GM19372 (cell line): ENCODE results near the gene TVP23A.

Experiments
- ATAC-seq: cut with Tn5 transposase; IDR thresholded peaks from one replicate; pipeline ENCODE4 v1.9.1; 2021; ENCODE audit warnings: mild to moderate bottlenecking, low read depth, moderate library complexity; ENCODE audit not compliant: unreplicated experiment

Gene TVP23A

DNA sequence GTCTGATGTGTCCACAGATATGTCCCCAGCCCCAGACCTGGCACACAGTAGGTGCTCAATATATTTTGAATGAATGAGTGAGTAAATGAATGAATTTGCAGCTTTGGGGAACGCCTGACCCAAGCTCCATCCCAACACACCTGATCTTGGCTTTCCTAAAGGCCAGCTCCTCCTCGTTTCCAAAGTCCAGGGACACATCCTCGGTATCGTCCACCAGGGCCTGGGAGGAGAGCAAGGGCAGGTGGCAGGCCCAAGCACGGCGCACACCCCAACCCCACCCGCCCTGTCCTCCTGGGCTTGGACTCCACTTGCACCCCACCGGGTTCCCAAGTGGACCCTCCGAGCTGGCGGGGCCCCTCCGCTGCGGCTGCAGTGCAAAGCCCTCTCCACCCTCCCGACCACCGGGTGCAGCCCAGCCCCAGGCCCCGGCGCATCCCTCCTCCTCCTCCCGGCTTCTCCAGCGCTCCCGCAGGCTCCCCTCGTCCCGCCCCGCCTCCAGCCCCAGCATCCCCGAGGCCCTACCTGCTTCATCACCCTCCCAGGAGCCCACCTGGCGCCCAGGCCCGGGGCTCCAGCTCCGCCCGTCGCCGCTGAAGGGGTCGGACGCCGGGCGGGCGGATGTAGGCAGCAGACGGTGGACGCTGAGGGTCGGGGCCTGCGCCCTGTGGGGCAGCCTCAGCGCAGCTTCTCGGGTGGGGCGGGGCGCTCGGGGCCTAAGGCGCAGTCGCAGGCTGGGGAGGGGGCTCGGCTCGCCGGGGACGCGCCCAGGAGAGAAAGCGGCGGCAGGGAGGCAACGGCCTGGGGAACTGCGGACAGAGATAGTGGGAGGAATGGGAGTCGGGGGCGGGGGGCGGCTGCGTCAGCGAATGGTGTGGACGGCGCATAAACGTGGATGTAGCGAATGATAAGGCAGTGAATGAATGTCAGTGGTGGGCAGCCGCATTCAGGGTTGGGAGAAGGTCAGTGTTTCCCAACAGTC lies at the start of gene TVP23A:
TVP23A (minus strand) TSS at position 832 of the 979 bp plus-strand sequence; CDS start at position 531, 301 bp downstream.
- ATAC-seq = no peak

DNA sequence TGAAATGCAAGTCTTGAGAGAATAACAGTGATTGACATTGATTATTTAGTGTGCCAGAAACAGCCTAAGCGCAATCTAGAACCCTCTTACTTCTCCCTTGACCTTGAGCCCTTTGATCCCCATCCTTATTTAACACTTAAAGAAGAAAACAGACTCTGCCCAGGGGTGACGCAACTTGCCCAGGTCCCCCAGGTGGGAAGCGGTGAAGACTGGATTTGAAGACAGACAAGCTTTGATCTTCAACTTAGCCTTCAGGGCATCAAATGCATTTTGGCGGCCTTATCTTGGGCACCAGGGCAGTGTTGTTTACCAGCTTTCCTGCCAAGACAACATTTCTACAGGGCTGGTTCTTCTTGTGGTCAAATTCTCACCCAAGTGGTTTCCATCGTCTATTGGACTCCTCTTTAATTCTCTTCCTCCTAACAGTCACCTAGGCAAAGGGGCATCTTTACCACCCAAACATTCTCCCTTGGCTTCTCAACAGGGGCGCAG lies 49.6 kb upstream of the TVP23A start:
- no peak for ATAC-seq

DNA sequence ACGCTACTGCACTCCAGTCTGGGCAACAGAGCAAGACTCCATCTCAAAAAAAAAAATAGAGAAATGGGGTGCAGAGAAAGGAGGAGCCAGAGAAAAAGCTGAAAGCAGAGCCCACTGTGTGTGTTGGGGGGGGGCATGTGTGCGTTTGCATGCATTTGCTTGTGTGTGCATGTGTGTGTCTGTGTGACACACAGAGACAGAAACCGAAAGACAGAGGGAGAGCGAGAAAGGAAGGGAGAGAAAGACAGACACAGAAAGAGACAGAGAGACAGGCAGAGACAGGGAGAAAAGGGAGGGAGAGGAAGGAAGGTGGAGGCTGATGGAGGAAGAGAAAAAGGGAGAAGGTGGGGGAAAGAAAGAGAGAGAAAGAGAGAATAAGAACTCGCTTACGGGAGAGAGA lies 48.6 kb upstream of the TVP23A start:
- no peak for ATAC-seq

DNA sequence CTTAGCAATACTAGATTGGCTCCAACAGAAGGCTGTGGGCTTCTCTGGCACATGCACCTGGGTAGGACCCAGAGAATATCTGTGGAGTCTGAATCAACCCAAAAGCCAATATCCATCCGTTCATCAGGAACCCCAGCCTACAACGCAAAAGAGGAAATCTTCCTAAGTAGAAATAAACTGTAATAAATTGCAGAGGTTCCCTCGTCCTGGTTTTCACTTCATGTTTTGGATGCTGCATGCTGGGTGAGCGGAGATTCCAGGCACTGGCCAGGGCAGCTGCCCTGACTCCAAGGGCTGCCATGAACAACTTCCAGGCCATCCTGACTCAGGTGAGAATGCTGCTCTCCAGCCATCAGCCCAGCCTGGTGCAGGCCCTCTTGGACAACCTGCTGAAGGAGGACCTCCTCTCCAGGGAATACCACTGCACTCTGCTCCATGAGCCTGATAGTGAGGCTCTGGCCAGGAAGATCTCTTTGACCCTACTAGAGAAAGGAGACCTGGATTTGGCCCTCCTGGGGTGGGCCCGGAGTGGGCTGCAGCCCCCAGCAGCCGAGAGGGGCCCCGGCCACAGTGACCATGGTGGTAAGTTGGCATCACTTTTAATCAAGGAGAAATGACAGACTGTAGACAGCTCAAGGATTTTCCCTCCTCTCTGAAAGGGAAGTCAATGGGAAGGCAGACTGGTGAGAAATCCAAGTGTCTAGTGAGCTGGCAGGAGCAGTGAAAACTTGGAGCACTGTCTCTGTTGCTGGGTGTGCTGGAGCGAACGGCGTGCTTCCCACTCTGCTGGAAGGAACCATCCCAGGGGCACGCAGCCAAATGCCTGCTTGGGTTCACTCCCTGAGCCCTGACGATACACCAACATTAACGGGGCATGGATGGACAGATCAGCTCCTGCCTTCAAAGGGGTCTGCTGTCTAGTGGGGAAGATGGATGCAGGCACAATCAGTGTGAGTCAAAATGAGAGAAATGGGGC lies 47.7 kb upstream of the TVP23A start:
- no peak for ATAC-seq

DNA sequence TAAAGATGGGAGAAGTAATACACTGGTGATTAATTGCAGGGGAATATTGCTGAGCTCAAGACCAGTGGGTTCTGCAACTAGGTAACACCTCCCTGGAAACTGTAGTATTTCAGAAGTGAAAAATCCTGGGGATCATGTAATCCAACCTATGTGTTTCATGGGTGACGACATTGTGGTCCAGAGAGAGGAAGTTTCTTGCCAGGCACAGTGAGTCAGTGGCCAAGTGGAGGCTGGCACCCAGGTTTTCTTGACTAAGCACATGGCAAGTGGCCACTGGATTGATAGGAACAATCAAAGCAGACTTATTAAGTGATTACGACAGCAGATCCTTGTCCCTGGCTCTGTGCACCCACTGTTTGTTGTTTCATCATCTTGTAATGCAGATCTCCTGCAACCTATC lies 43.8 kb upstream of the TVP23A start:
- no peak for ATAC-seq

DNA sequence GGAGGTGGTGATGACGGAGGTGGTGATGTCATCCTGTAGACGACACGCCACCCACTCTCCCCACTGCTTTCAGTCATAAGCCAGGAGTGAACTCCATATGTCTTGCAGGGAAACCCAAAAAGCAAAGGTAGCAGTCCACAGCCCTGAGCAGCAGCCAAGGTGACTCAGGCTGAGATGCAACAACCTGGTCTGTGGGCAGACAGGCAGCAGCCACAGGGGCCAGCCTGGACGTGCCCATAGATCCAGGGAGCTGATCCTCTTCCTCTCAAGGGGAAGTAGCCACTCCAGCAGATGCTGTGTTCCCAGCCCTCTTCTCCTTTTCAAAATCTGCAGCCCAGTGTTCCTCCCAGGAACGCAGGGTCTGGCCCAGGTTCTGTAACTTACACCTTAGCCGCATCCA lies 41.1 kb upstream of the TVP23A start:
- ATAC-seq = no peak

DNA sequence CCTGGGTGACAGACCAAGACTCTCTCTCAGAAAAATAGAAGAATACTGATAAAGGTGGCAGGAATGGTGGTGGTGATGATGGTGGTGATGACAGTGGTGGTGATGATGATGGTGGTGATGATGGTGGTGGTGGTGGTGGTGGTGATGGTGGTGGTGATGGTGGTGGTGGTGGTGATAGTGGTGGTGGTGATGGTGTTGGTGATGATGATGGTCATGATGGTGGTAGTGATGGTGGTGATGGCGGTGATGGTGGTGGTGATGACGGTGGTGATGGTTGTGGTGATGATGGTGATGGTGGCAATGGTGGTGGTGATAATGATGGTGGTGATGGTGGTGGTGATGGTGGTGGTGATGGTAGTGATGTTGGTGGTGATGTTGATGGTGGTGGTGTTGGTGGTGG lies 40.4 kb upstream of the TVP23A start:
- ATAC-seq = no peak

DNA sequence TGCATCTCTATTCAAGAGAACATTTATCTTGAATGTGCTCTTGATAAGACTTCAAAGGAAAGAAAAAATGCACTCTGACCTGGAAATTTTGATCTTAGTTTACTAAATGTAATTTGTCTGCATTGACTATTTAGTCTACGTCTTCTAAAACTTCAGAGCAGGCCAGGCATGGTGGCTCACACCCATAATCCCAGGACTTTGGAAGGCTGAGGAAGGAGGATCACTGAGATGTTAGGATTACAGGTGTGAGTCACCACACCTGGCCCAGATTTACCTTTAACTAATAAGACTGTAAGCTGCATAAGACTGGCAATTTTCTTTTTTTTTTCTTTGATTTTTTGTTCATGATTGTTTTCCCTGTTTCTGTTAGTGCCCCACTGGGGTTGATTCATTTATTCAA lies 39.6 kb upstream of the TVP23A start:
- ATAC-seq = no peak

DNA sequence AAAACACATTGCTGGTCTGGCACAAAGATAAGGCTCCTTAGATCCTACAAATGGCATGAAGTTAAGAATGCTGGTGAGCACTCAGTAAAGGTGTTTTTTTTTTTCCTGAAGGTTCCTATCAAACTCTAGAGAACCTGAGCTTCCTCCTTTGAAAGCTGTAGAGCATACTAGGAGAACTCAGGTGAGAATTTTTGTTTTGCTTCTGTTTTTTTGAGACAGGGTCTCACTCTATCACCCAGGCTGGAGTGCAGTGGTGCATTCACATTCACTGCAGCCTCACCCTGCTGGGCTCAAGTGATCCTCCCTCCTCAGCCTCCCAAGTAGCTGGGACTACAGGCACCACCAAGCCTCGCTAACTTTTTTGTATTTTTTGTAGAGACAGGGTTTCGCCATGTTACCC lies 37.4 kb upstream of the TVP23A start:
- no peak for ATAC-seq

DNA sequence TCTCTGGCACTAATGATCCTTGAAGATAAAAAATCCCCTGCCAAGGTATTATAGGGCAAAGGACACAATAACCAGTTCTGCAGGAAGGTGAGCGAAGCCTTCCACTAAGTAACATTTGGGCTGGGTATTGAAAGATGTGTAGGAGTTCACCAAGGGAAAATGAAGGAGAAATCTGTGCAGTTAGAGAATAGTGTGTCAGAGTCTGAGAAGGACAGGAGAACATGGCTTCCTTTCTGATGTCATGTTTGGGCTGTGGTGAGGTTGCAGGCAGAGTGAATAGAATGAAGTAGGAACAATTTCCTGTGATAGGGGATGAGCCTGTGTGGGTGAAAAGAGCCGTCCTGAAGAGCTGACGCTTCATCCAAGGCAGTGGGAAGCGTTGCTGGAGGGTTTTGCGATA lies 34.4 kb upstream of the TVP23A start:
- ATAC-seq = no peak

DNA sequence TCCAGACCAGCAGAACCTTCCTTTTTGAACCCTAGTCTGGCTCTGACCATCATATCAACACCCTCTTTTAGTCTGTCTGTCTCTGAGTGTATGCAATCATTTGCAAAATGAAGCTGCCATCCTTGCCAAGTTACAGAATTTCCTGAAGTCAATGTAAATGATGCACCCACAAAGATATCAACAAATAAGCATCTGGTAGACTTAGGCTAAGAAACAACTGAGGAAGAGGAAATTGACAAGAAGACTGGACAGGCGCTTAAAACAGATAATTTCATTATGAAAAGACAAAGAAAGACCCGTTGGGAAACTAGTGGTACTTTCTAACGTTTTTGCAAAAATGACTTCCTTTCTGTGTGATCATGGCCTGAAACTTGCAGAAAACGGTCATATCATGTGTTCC lies 33.7 kb upstream of the TVP23A start:
- ATAC-seq = no peak

DNA sequence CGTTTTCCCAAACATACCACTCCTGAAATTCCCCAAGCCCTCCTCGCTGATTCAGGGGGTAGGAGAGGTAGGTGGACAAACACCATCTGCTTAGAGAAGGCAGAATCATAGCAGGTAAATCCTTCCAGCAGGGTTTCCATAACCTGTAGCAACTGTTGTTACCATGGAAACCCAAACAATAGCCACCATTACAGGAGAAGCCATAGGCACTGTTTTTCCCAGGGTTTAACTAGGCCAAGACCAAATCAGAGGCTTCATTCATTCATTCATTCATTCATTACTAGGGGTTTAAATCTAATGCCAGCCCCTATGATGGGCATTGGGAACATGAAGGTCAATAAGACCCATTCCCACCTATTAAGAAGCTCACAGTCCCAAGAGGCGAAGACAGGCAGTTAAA lies 32.9 kb upstream of the TVP23A start:
- no peak for ATAC-seq

DNA sequence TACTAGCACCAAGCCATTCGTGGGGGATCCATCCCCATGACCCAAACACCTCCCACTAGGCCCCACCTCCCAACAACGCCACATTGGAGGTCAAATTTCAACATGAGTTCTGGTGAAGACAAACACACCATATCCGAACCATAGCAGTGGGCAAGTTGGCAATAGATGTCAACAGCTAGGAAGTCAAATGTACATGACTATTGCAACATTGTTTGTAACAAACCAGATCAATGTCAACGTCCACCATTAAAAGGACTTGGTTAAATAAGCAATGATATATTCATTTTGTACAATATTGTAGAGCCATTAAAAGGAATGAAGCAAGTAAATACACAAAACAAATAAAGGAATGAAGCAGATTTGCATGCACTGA lies 31.9 kb upstream of the TVP23A start:
- no peak for ATAC-seq

DNA sequence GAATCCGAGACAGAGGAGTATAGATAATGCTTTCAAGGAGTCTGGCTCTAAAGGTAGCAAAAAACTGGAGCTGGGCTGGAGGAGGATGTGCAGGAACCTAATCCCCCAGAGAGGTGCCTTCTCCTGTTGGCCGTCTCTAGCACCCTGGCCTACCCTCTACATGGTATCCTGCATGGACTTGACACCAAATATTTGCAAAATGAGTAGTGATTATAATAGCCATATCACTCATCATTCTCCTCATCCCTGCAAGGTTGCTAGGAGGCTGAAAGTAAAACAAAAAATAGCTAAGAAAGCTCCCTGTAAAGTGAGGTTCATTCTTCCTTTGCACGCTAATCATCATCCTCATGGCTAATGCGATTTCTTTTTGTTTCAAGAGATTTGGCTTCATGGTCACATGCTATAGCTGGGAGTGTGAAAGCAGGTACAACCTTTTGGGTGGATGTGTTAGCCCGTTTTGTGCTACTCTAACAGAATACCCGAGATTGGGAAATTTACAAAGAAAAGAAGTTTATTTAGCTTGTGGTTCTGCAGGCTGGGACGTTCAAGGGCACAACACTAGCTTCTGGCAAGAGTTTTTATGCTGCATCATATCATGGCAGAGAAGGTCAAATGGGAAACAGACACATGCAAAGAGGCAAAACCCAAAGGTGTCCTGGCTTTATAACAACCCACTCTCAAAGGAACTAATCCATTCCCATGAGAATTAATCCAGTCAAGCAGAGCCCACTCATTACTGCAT lies 31.3 kb upstream of the TVP23A start:
- ATAC-seq = no peak

DNA sequence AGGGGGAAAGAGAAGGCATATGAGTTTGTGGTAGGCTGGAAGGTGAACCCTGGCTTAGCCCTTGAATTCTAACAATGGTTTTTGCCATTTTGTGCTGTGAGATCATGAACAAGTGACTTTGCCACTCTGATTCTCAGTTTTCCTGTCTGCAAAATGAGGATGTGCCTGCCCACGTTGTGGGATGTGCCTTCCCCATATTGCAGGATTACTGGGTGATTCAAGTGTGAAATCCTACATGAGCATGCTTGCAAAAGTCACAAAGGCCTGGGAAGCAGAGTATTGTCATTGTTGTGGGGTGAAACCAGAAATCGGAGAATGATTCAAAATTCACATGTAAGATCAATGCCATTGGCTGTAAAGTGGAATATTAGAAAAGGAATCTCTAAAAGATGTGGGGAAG lies 28.6 kb upstream of the TVP23A start:
- no peak for ATAC-seq

DNA sequence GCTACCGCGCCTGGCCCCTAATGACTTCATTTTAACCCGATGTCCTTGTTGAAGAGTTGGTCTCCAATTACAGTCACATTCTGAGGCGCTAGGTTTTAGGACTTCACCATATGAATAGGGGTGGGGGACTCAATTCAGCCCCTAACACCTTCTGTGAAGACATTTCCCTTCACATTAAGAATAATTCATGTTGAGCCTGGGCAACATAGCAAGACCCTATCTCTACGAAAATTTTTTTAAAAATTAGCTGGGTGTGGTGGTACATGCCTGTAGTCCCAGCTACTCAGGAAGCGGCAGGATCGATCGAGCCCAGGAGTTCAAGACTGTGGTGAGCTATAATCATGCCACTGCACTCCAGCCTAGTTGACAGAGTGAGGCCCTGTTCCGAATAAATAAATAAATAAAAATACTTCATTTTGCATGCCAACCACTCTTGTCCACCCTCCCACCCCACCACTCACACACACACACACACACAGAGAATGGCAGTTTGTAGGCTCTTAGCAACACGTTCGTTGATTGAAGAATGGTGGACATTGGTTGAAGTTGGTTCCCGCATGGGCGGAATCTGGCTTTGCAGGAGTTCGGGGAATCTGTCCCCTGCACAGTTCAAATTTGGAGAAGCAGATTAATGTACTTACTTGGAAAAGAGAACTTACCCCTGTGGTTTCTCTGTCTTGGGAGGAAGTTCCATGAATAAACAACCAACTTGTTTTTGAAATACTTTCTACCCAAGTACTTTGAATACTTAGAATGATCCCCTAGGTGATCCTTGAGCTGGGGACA lies 27.8 kb upstream of the TVP23A start:
- no peak for ATAC-seq

DNA sequence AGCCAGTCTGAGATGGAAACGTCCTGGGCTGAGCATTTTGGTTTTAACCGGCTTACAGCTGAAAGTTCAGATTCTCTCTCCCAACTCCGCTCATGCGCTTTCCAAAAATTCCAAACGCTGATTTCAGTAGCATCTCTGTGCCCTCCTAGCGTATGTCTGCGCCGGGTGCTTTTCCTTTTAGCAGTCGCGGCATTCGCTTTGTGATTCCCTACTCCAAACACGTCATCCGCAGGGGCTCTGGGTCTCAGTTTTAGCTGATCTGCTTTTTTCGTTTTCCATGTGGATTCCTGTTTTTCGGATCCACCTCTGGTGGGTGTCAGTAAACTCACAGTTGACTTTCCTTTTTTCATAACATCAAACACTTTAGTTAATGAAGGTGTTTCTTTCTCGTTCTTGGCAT lies 22.1 kb upstream of the TVP23A start:
- no peak for ATAC-seq

DNA sequence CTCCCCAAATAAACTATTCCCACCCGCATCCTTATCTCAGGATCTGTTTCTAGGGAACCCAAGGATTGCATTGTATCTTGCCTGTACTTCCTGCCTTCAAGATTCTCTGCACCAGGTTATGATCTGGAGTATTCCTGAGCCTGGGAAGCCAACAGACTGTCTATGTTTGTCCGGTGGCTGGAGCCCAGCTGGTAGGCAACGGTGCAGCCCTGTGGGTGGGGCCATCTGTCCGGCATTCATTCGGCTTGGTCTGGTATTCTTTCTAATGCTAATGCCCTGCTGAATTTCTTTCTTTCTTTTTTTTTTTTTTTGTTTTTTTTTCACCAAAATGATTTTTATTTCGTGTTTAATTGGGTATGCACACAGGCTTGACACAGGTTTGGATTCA lies 20.7 kb upstream of the TVP23A start:
- ATAC-seq = no peak

DNA sequence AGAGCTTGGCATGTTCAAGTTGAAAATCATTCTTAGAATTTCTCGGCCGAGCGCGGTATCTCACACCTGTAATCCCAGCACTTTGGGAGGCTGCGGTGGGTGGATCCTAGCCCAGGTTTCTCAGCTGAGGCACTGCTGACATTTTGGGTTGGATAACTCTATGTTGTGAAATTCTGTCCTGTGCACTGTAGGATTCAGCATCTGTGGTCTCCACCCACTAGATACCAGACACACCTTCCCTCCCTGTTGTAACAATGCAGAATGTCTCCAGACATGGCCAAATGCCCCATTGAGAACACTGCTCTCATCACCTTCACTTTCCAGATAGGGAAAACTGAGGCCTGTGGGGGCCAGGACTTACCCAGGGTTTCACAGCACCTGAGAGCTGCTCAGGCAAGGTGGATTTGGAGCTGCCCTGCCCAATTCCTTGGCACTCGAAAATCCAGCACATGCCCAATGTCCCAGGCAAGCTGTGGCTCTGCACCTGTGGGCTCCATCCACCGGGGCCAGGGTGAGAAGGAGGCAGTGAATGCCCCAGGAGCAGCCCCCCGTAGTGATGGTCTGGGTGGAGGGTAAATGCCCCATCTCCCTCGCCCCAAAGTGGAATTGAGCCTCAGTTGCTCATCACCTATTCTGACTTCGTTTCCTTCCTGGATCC lies 20.2 kb upstream of the TVP23A start:
- no peak for ATAC-seq
